Neural progenitor cell (in vitro differentiated cells): ENCODE measurements around the gene LTB4R. TPM values are rescaled to one million over a fixed set of nuclear protein-coding genes. Genes with fewer than 3 reads are reported as not detected.

Experiments used
- DNase-seq: peaks from one replicate; pipeline ENCODE4 v3.0.0-alpha.2; 2016; ENCODE audit warnings: low spot score
- H2AFZ ChIP-seq: fragments of 200-600 bp; sonication (generic); replicated peaks from 2 replicates; pipeline ENCODE4 v1.6.1; 2016; ENCODE audit warnings: antibody characterized with exemption
- H3F3A ChIP-seq: fragments of 200-600 bp; sonication (generic); 2 replicates; pipeline ENCODE4 v1.6.1; 2016; ENCODE audit warnings: antibody characterized with exemption, low read depth
- H3K27ac ChIP-seq: fragments of 200-600 bp; sonication (generic); 2 replicates; pipeline ENCODE4 v1.5.1; 2016; ENCODE audit warnings: mild to moderate bottlenecking
- H3K27me3 ChIP-seq: fragments of 200-600 bp; sonication (generic); 2 replicates; pipeline ENCODE4 v1.6.1; 2016; ENCODE audit warnings: mild to moderate bottlenecking, moderate library complexity
- H3K36me3 ChIP-seq: fragments of 200-600 bp; sonication (generic); 2 replicates; pipeline ENCODE4 v1.5.1; 2016
- H3K4me1 ChIP-seq: fragments of 200-600 bp; sonication (generic); 2 replicates; pipeline ENCODE4 v1.6.1; 2016; ENCODE audit warnings: mixed run types
- H3K4me2 ChIP-seq: fragments of 200-600 bp; sonication (generic); 2 replicates; pipeline ENCODE4 v1.6.1; 2016
- H3K4me3 ChIP-seq: fragments of 200-600 bp; sonication (generic); 2 replicates; pipeline ENCODE4 v1.5.1; 2016
- H3K79me2 ChIP-seq: fragments of 200-600 bp; sonication (generic); 2 replicates; pipeline ENCODE4 v1.6.1; 2016; ENCODE audit warnings: low read depth
- H3K9ac ChIP-seq: fragments of 200-600 bp; sonication (generic); 2 replicates; pipeline ENCODE4 v1.6.1; 2016
- H3K9me3 ChIP-seq: fragments of 200-600 bp; sonication (generic); 2 replicates; pipeline ENCODE4 v1.5.1; 2016; ENCODE audit warnings: low read depth
- H4K20me1 ChIP-seq: fragments of 200-600 bp; sonication (generic); 2 replicates; pipeline ENCODE4 v1.6.1; 2016; ENCODE audit warnings: low read depth
- H3K27ac Mint-ChIP-seq: 3 replicates; pipeline ENCODE4 v1.8.0; 2021; ENCODE audit warnings: mixed read lengths
- H3K27me3 Mint-ChIP-seq: 2 replicates; pipeline ENCODE4 v1.8.0; 2022; ENCODE audit warnings: low read depth, mild to moderate bottlenecking, inconsistent platforms, moderate library complexity, mixed read lengths; ENCODE audit not compliant: insufficient read depth
- H3K36me3 Mint-ChIP-seq: 3 replicates; pipeline ENCODE4 v1.8.0; 2021; ENCODE audit warnings: mixed read lengths
- H3K4me1 Mint-ChIP-seq: 3 replicates; pipeline ENCODE4 v1.8.0; 2021; ENCODE audit warnings: mixed read lengths
- H3K4me3 Mint-ChIP-seq: 3 replicates; pipeline ENCODE4 v1.8.0; 2021; ENCODE audit warnings: mild to moderate bottlenecking, moderate library complexity, mixed read lengths
- H3K9me3 Mint-ChIP-seq: 3 replicates; pipeline ENCODE4 v1.8.0; 2020; ENCODE audit warnings: mixed read lengths
- EZH2 ChIP-seq: fragments of 200-600 bp; sonication (generic); IDR thresholded peaks from 2 replicates; pipeline ENCODE4 v1.6.1; 2017; ENCODE audit warnings: antibody characterized with exemption, mild to moderate bottlenecking, moderate library complexity
- EZH2phosphoT487 ChIP-seq: fragments of 200-600 bp; sonication (generic); IDR thresholded peaks from 2 replicates; pipeline ENCODE4 v1.6.1; 2017; ENCODE audit warnings: antibody characterized with exemption
- total RNA-seq: library from RNA; depleted of rRNA; stranded (reverse); fragments of >200 nt; gene quantifications from 2 replicates; pipeline ENCODE4 v1.2.3, GENCODE V29; 2015; ENCODE audit warnings: low replicate concordance
- TF ChIP-seq, protein P1 (sequence below): fragments of 200-600 bp; sonication (generic); IDR thresholded peaks from 2 replicates; pipeline ENCODE4 v1.5.1; 2017; ENCODE audit warnings: antibody characterized with exemption, mild to moderate bottlenecking

LTB4R gene
- total RNA-seq, 1 donor from 2014 or later: 1.9 TPM

GRCh38 chr14:24296341-24297157 is 14.8 kb upstream of the LTB4R start:
- no peak overlapping the region for H3K27ac Mint-ChIP-seq
- TF ChIP-seq EZH2: no peak
- no peak for TF ChIP-seq EZH2phosphoT487
- TF ChIP-seq, protein P1, sequence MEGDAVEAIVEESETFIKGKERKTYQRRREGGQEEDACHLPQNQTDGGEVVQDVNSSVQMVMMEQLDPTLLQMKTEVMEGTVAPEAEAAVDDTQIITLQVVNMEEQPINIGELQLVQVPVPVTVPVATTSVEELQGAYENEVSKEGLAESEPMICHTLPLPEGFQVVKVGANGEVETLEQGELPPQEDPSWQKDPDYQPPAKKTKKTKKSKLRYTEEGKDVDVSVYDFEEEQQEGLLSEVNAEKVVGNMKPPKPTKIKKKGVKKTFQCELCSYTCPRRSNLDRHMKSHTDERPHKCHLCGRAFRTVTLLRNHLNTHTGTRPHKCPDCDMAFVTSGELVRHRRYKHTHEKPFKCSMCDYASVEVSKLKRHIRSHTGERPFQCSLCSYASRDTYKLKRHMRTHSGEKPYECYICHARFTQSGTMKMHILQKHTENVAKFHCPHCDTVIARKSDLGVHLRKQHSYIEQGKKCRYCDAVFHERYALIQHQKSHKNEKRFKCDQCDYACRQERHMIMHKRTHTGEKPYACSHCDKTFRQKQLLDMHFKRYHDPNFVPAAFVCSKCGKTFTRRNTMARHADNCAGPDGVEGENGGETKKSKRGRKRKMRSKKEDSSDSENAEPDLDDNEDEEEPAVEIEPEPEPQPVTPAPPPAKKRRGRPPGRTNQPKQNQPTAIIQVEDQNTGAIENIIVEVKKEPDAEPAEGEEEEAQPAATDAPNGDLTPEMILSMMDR: peak; percentile 77
- H3K27ac ChIP-seq: no peak overlapping the region
- H3K4me3 ChIP-seq: no peak overlapping the region
- H3K36me3 ChIP-seq: no peaks in the 10 kb centered on the region
- no peak overlapping the region for H2AFZ ChIP-seq
- peaks cover 25% of the 10 kb centered on the region for H3K4me1 Mint-ChIP-seq
- peaks cover 17% of the 10 kb centered on the region for H3K79me2 ChIP-seq
- H3K9me3 ChIP-seq: no peaks in the 10 kb centered on the region
- peak; percentile 75 for DNase-seq
- no peak overlapping the region for H3K9ac ChIP-seq
- peaks cover 12% of the 10 kb centered on the region for H3F3A ChIP-seq
- no peaks in the 10 kb centered on the region for H3K27me3 ChIP-seq
- no peaks in the 10 kb centered on the region for H4K20me1 ChIP-seq
- peaks cover 2% of the 10 kb centered on the region for H3K36me3 Mint-ChIP-seq
- H3K4me3 Mint-ChIP-seq: peak overlapping the region; percentile 8
- H3K27me3 Mint-ChIP-seq: peaks cover 2% of the 10 kb centered on the region
- no peak overlapping the region for H3K4me2 ChIP-seq
- H3K9me3 Mint-ChIP-seq: no peaks in the 10 kb centered on the region
- H3K4me1 ChIP-seq: peaks cover 16% of the 10 kb centered on the region

GRCh38 chr14:24297190-24297964 is 13.9 kb upstream of the LTB4R start:
- no peaks in the 10 kb centered on the region for H4K20me1 ChIP-seq
- Mint-ChIP-seq H3K4me1 (peaks cover 25% of the 10 kb centered on the region), H3K9me3 (no peaks in the 10 kb centered on the region), H3K36me3 (peaks cover 5% of the 10 kb centered on the region), H3K27me3 (peaks cover 2% of the 10 kb centered on the region), H3K27ac (no peak overlapping the region), H3K4me3 (peak overlapping the region; percentile 67)
- H3F3A ChIP-seq: peaks cover 12% of the 10 kb centered on the region
- no peaks in the 10 kb centered on the region for H3K27me3 ChIP-seq
- H3K27ac ChIP-seq: no peak overlapping the region
- no peak overlapping the region for H3K4me3 ChIP-seq
- DNase-seq: peak; percentile 59
- TF ChIP-seq EZH2phosphoT487: no peak
- TF ChIP-seq, protein P1: peak; percentile 55
- TF ChIP-seq EZH2: no peak
- H3K4me2 ChIP-seq: no peak overlapping the region
- H3K4me1 ChIP-seq: peaks cover 16% of the 10 kb centered on the region
- H3K79me2 ChIP-seq: peaks cover 17% of the 10 kb centered on the region
- no peak overlapping the region for H2AFZ ChIP-seq
- H3K9me3 ChIP-seq: no peaks in the 10 kb centered on the region
- H3K9ac ChIP-seq: no peak overlapping the region
- no peaks in the 10 kb centered on the region for H3K36me3 ChIP-seq

- TF ChIP-seq EZH2: no peak
- TF ChIP-seq, protein P1: no peak
- TF ChIP-seq EZH2phosphoT487: no peak
- no peak overlapping the region for H3K27ac ChIP-seq
- H3K9me3 Mint-ChIP-seq: no peaks in the 10 kb centered on the region
- H3K27me3 Mint-ChIP-seq: peaks cover 2% of the 10 kb centered on the region
- H3K4me3 ChIP-seq: peak overlapping the region; percentile 91
- peak overlapping the region; percentile 94 for H3K4me3 Mint-ChIP-seq
- H2AFZ ChIP-seq: no peak overlapping the region
- H3K9me3 ChIP-seq: no peaks in the 10 kb centered on the region
- peaks cover 10% of the 10 kb centered on the region for H3K36me3 Mint-ChIP-seq
- H3K4me1 Mint-ChIP-seq: peaks cover 25% of the 10 kb centered on the region
- peaks cover 17% of the 10 kb centered on the region for H3K79me2 ChIP-seq
- no peak for DNase-seq
- peaks cover 16% of the 10 kb centered on the region for H3K4me1 ChIP-seq
- peaks cover 12% of the 10 kb centered on the region for H3F3A ChIP-seq
- H3K9ac ChIP-seq: peak overlapping the region; percentile 83
- no peaks in the 10 kb centered on the region for H4K20me1 ChIP-seq
- no peaks in the 10 kb centered on the region for H3K27me3 ChIP-seq
- H3K36me3 ChIP-seq: no peaks in the 10 kb centered on the region
- H3K4me2 ChIP-seq: peak overlapping the region; percentile 86
- peak overlapping the region; percentile 48 for H3K27ac Mint-ChIP-seq
Observed at GRCh38 chr14:24298892-24299254, 12.4 kb upstream of the LTB4R start.
